Right lobe of liver (tissue), 6 donors: ENCODE data around the gene YIF1A. TPM values are rescaled to one million over a fixed set of nuclear protein-coding genes. Genes with fewer than 3 reads are reported as not detected.

Experiments used
- ATAC-seq, 4 donors: fragments of 200-7000 bp; cut with Tn5 transposase; one replicate each; pipeline ENCODE4 v1.9.1; 2020; ENCODE audit warnings: mild to moderate bottlenecking in 4 of 4, moderate library complexity in 4 of 4
- DNase-seq, 3 donors: peaks; one replicate each; pipeline ENCODE4 v3.0.0-alpha.2; 2020
- H3K27ac ChIP-seq, 3 donors: fragments of 200-600 bp; one replicate each; pipeline ENCODE4 v1.8.0; 2022
- H3K27me3 ChIP-seq, 2 donors: fragments of 200-600 bp; one replicate each; pipeline ENCODE4 v1.8.0; 2022
- H3K36me3 ChIP-seq, 4 donors: fragments of 200-600 bp; sonication (generic) in 1 of 4; one replicate each; pipeline versions ENCODE4 v1.5.1 to v1.8.0; 2017 to 2022; ENCODE audit warnings: control low read depth in 1 of 4
- H3K4me1 ChIP-seq, 4 donors: fragments of 200-600 bp; sonication (generic) in 1 of 4; one replicate each; pipeline versions ENCODE4 v1.5.1 to v1.8.0; 2017 to 2022; ENCODE audit warnings: control low read depth in 1 of 4
- H3K4me3 ChIP-seq, 3 donors: fragments of 200-600 bp; one replicate each; pipeline ENCODE4 v1.8.0; 2022
- H3K9me3 ChIP-seq, 4 donors: fragments of 200-600 bp; sonication (generic) in 1 of 4; one replicate each; pipeline versions ENCODE4 v1.5.1 to v1.8.0; 2017 to 2022; ENCODE audit warnings: control low read depth in 1 of 4
- CTCF ChIP-seq, 4 donors: fragments of 200-600 bp in 3 of 4; fragments of 450-650 bp in 1 of 4; IDR thresholded peaks; one replicate each; pipeline versions ENCODE4 v1.5.1 to v1.8.0; 2016 to 2022; ENCODE audit warnings: antibody characterized with exemption in 4 of 4, mild to moderate bottlenecking in 2 of 4
- POLR2A ChIP-seq: fragments of 450-650 bp; IDR thresholded peaks from one replicate; pipeline ENCODE4 v1.6.1; 2017; ENCODE audit warnings: antibody characterized with exemption, mild to moderate bottlenecking
- WGBS: methylation state at CpG from one replicate; pipeline ENCODE4 v1.1.6; 2018; ENCODE audit warnings: low coverage, low lambda C conversion rate; ENCODE audit not compliant: insufficient coverage; ENCODE audit errors: missing lambda C conversion rate; 5-methylcytosine and 5-hydroxymethylcytosine counted together
- intact Hi-C, 2 donors: fragments of 100-400 bp; cut with DNase I; formaldehyde crosslinking; loops; one replicate each; pipeline versions ENCODE4 v1.11.2 to v1.14.1; 2022
- total RNA-seq, 6 experiments: library from RNA; depleted of rRNA in 2 of 6; stranded (reverse); fragments of >200 nt in 2 of 6; fragmentation: NEBNext Ultra II Directional in 3 of 6; extraction: Animal tissue kit (Norgen Biotek cat#: 25700) in 3 of 6; gene quantifications; one replicate each; pipeline versions ENCODE4 v1.1.0 to v1.2.4, GENCODE V29; 2016 to 2023
- donor health status: DM: no; HTN: yes; CAD: no.
- donor health status: DM: no; HTN: no; CAD: no.
- donor health status: DM: no; HTN: no; CAD: no.
- donor health status: DM: no; HTN: yes; CAD: no.
- donor health status: DM: no; HTN: yes; CAD: no.

Gene YIF1A
- total RNA-seq, 6 experiments from 2014 or later = 75.0 to 170 (median 97.9) TPM

GRCh38 chr11:66328302-66329144 lies 39.6 kb upstream of the YIF1A start:
- ATAC-seq (peak; percentile 86 to 96 (median 92)), DNase-seq (peak in 2 of 3 donors; percentile 68 to 79)
- Histone ChIP-seq H3K9me3 (no peaks in the 10 kb centered on the region), H3K27me3 (no peaks in the 10 kb centered on the region), H3K4me3 (no peak overlapping the region), H3K27ac (no peak overlapping the region), H3K4me1 (peaks cover 0 to 8% (median 0%) of the 10 kb centered on the region in 4 donors), H3K36me3 (no peaks in the 10 kb centered on the region)
- intact Hi-C loops = no loop called here
- TF ChIP-seq POLR2A (no peak), CTCF (IDR thresholded peaks at IDR 0.05) (peak; percentile 93 to 98 (median 96))
- 1% methylated on average over 13 of the region's 19 CpGs for WGBS

GRCh38 chr11:66328031-66328301 lies 39.0 kb upstream of the YIF1A start:
- Histone ChIP-seq H3K27ac (no peak overlapping the region), H3K27me3 (no peaks in the 10 kb centered on the region), H3K36me3 (no peaks in the 10 kb centered on the region), H3K4me3 (no peak overlapping the region), H3K4me1 (peaks cover 0 to 8% (median 0%) of the 10 kb centered on the region in 4 donors), H3K9me3 (no peaks in the 10 kb centered on the region)
- intact Hi-C loops = no loop called here
- no peak for TF ChIP-seq POLR2A
- TF ChIP-seq CTCF (IDR thresholded peaks at IDR 0.05) = no peak
- no peak for DNase-seq
- 17% methylated on average over 1 of the region's 3 CpGs for WGBS
- ATAC-seq = peak in 2 of 4 donors; percentile 5 to 21

DNA sequence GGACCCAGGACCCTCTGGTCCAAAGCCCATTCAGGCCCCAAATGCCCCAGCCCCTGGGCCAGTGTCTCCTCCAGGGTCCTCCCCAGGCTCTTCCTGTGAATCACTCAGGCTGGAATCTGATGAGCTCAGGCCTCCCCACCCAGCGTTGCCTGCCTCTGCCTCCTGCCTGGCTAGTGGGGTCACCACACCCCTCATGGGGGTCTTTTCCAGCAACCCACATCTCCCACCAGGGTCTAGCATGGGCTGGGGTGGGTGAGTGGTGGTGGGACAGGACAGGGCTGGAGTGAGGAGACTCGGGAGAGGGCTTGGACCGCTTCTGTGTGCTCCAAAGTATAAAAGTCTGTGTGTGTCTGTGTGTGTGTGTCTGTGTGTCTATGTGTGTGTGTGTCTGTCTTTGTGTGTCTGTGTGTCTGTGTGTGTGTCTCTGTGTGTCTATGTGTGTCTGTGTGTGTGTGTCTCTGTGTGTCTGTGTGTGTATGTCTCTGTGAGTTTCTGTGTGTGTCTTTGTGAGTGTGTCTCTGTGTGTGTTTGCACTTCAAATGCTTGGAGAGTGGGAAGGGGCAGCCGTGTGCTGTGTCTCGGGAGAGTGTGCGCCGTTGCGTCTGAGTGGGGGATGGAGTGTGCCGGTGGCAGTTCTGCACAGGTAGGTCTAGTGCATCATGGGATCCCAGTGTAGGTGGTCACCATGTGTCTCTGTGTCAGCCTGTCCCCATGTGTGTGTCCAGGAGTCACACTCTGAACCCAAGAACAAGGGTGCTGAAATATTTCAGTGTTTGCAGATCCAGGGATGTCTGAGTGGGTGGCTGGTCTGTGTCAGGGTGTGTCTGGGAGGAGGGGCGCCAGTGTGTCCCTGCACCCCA lies 38.5 kb upstream of the YIF1A start:
- no peak overlapping the region for H3K27ac ChIP-seq
- DNase-seq = no peak
- H3K4me3 ChIP-seq = no peak overlapping the region
- H3K9me3 ChIP-seq = no peaks in the 10 kb centered on the region
- H3K36me3 ChIP-seq = no peaks in the 10 kb centered on the region
- intact Hi-C loops = no loop called here
- ATAC-seq = no peak
- TF ChIP-seq POLR2A = no peak
- no peak for TF ChIP-seq CTCF (IDR thresholded peaks at IDR 0.05)
- WGBS = 75% methylated on average over 9 of the region's 10 CpGs
- H3K27me3 ChIP-seq = no peaks in the 10 kb centered on the region
- H3K4me1 ChIP-seq = peaks cover 0 to 8% (median 0%) of the 10 kb centered on the region in 4 donors

DNA sequence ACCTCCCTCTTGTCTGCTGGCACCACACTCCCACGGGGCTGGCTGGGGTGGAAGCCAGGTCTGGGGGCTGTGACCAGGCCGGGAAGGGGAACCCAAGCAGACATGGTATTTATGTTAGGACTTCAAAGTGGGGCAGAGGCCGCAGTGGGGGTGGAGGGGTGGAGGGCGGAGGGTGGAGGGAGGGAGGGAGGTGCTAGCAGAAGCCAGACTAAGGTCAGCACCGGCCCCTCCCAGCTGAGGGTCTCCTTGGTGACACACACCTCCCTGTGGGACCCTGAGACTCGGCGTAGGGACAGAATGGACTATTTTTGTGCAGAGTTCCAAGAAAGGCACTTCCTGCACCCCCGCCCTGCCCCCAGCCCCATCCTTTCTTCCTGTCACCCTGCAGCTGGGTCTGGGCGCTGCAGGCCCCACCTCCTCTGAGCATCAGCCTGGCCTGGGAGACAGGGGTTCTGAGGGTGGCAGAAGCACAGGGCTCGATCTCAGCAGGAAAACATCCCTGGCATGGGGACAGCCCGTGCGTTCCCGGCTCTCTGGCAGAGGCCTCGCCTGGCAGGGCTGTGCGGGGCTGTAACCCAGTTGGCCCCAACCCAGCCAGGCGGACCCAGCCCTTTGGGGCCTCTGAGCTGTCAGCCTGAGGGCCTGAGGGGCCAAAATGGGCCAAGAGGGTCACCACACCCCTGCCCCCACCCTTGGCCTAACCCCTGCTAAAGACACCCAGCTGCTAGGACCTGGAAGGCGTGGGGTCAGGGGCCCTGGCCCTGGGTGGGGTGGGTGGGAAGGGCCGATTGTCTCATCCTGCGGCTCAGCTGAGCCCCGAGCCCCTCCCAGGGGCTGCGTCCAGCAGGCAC lies 37.5 kb upstream of the YIF1A start:
- H3K27me3 ChIP-seq = no peaks in the 10 kb centered on the region
- ATAC-seq (peak in 1 of 4 donors; percentile 3), DNase-seq (no peak)
- peaks cover 0 to 8% (median 0%) of the 10 kb centered on the region in 4 donors for H3K4me1 ChIP-seq
- WGBS = 39% methylated on average over 6 of the region's 21 CpGs
- no peak overlapping the region for H3K4me3 ChIP-seq
- H3K36me3 ChIP-seq = no peaks in the 10 kb centered on the region
- no peak for TF ChIP-seq CTCF (IDR thresholded peaks at IDR 0.05)
- TF ChIP-seq POLR2A = no peak
- intact Hi-C loops = no loop called here
- no peak overlapping the region for H3K27ac ChIP-seq
- H3K9me3 ChIP-seq = no peaks in the 10 kb centered on the region
